CD4-positive, alpha-beta T cell treated with Interleukin-21 for 1 hour (primary cell): ENCODE data around the gene BRD8.
"Not testable (repeated sequence)": the region's sequence is repeated elsewhere in the genome, so short reads cannot be mapped to it uniquely, and the experiment has no call there.

ENCODE experiments used
- DNase-seq: peaks from one replicate; pipeline ENCODE4 v3.0.0-alpha.2; 2020

The BRD8 gene

GRCh38 chr5:138160706-138161105 lies 17.7 kb downstream of the BRD8 start:
- DNase-seq: no peak

DNA sequence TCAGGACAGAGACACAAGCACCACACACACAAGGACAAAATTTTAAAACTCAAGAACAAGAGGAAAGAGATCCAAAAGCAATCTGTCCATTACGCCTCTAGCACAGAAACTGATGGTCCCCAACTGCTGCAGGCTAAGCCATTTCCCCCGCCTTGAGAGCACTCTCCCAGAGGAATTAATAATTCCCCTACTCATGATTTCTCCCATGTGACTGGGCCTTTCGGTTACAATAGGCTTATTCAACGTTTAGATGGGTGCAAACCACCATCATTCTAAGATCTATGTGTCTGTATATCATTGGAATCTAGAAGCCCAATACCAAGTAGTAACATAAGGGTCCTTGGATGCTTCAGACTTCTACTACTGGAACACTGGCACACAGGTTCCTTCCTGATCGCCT lies 18.8 kb downstream of the BRD8 start:
- DNase-seq: no peak

- DNase-seq: no peak
Observed at GRCh38 chr5:138157626-138158025, 20.8 kb downstream of the BRD8 start.

DNA sequence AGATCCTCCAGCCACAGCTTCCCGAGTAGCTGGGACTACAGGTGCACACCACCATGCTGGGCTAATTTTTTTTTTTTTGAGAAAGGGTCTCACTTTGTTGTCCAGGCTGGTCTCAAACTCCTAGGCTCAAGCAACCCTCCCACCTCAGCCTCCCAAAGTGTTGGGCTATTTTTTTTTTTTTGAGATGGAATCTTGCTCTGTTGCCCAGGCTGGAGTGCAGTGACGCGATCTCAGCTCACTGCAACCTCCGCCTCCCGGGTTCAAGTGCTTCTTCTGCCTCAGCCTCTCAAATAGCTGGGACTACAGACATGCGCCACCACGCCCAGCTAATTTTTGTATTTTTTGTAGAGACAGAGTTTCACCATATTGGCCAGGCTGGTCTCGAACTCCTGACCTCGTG lies 22.5 kb downstream of the BRD8 start:
- not testable (repeated sequence) for DNase-seq

- DNase-seq: no peak
Observed at GRCh38 chr5:138149530-138149929, 28.9 kb downstream of the BRD8 start.

GRCh38 chr5:138148811-138149210 lies 29.6 kb downstream of the BRD8 start:
- DNase-seq: no peak

- not testable (repeated sequence) for DNase-seq
Observed at GRCh38 chr5:138143578-138143977, 34.9 kb downstream of the BRD8 start.

GRCh38 chr5:138141734-138142133 lies 36.7 kb downstream of the BRD8 start:
- no peak for DNase-seq

GRCh38 chr5:138140268-138140667 lies 38.2 kb downstream of the BRD8 start:
- no peak for DNase-seq

DNA sequence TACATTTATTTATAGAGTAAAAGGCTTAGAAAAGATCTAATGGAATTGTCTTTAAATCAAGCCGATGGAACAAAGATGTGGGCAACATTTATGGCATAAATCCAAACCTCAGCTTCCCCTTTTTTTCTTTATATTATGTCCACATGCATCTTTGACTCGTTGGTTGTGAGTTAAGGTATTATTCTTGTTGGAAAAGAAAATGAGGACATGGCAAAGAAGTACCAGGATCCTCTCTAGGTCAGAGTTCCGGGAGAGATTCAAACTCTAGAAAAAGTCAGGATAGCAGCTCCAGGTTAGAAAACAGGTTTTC lies 38.7 kb downstream of the BRD8 start:
- no peak for DNase-seq

DNA sequence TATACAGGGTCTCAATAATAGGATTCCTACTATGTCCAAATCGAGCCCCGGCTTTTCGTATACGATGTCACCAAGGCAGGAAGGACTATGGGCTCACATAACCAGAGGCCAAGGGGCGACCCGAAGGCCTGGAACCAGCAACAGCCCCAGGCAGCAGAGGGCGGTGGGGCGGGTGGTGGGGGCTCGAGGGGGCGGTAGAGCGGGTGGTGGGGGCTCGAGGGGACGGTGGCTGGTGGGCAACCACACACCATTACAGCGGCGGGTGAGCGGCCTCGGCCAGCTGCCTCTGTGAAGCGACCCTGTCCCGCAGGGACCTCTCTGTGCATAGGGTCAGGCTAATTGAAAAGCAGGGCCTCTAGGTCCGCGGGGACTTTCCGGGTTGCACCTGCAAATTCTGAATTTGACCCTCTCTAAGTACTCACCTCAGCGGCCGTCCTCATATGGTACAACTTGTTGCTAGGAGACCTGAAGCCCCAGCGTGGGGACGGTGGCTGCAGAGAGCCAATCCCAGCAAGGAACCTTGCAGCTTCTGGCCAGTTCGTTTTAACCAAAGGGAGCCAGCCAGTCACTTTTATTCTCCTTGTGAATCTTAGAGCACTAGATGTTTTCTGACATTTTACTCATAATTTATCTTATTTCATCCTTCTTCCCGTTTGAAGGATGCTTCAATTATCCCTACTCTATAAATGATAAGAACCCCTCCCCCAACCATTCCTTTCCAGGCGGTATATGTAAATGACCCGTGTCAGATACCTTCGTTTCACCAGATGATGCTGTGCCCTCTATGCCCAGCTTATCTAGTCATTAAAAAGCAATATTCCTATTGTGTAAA lies 39.3 kb downstream of the BRD8 start, which contains the start of gene NME5:
TSS of gene NME5 (minus strand) at position 480 of the 832 bp plus-strand sequence. CDS start 648 bp downstream, outside the sequence.
- DNase-seq: no peak

GRCh38 chr5:138132543-138132942 lies 45.9 kb downstream of the BRD8 start:
- no peak for DNase-seq

GRCh38 chr5:138129347-138129746 lies 49.1 kb downstream of the BRD8 start:
- no peak for DNase-seq

GRCh38 chr5:138128334-138128733 lies 50.1 kb downstream of the BRD8 start:
- DNase-seq: no peak

DNA sequence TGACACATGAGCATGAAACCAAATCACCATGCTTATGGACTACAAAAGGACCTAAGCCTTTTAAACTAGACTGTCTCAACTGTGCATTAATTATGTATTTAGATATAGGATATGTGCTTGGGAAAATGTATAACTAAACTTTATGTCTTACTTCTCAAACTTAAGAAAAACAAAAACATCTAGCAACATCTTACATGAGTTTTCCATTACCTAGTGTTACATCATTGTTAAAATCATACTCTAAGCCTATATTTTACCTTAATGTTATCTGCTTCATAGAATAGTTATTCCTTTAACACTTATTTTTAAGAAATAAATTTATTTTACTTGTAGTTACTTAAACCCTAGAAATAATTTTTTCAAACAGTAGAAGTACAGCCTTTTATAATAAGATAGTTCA lies 63.2 kb downstream of the BRD8 start:
- no peak for DNase-seq

GRCh38 chr5:138111937-138112336 lies 66.5 kb downstream of the BRD8 start:
- no peak for DNase-seq

- DNase-seq: no peak
Observed at GRCh38 chr5:138111181-138111580, 67.2 kb downstream of the BRD8 start.

DNA sequence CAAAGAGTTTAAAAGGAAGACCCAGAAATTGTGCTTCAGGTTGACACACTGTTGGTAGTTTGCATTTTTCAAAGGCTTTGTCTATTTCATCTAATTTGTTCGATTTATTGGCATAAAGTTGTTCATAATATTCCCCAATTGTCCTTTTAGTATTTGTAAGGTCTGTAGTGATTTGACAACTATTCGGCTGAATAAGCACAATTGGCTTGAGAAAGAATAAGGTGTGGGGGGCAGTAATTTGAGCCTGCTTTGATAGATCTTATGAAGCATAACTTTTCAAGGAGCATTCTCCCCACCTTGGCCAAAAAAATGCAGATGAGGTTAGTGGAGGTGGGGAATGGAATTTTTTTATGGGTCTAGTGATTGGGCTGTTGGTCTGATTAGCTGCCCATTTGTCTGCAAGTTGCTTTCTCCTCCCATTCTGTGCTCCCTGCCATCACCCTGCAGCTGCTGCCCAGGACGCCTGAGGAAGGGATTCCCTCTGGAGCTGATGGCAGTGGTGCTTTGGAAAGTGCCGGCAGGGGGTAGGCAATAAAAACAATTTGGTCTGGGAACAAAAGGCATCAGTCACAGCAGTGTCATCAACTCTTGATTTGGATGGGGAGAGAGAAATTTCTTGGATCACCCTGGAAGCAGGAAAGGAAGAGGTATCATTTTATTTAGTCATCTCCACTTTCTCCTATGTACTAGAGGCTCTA lies 68.0 kb downstream of the BRD8 start:
- no peak for DNase-seq

GRCh38 chr5:138109463-138110265 lies 68.8 kb downstream of the BRD8 start:
- DNase-seq: no peak

- no peak for DNase-seq
Observed at GRCh38 chr5:138107213-138107612, 71.2 kb downstream of the BRD8 start.

- DNase-seq: no peak
Observed at GRCh38 chr5:138105709-138106108, 72.7 kb downstream of the BRD8 start.

GRCh38 chr5:138103319-138103637 lies 75.2 kb downstream of the BRD8 start:
- no peak for DNase-seq

DNA sequence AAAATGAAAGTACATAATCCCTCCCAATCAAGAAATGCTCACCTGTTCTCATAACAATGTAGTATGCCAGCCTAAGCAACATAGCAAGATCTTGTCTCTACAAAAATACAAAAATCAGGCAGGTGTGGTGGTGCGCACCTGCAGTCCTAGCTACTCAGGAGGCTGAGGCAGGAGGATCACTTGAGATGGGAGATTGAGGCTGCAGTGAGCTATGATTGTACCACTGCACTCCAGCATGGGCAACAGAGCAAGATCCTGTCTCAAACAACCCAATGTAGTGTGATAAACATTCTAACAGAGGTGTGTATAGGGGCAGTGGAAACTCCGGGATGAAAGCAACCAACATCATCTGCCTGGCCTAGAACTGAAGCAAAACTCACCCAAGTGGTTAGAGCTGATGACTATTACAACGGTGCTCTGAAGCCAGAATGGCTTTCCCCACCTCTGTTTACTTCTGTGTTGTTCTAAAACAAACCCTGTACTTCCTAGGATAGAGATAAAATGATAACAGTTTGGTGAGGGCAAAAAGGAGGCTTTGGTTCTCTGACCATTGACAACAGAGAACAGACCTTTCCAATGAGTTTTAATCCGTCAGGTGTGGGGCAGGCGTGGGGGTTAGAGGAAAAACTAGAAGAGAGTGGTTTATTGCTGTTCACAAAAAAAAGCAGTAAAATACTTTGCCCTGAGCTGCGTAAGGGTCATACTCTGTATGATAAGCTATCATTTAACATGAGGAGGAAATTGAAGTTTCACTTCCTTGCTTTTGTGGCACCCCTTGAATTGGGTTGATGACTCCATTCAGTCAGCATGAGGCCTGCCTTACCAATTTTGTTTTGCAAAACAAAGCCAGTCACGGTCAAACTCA lies 75.7 kb downstream of the BRD8 start:
- no peak for DNase-seq
